LNCaP clone FGC (cell line): ENCODE data around the gene VIPR1.
A peak's percentile ranks its signal among the peaks of the same experiment; 100 is the strongest.

Experiments used
- DNase-seq: peaks from one replicate; pipeline ENCODE4 v3.0.0-alpha.2; 2011; ENCODE audit warnings: low read depth
- H3K4me3 ChIP-seq: 2 replicates; pipeline ENCODE4 v1.5.1; 2011; ENCODE audit warnings: mild to moderate bottlenecking, low read depth, low read length, control low read depth
- CTCF ChIP-seq: IDR thresholded peaks from 2 replicates; pipeline ENCODE4 v1.5.1; 2012; ENCODE audit warnings: mild to moderate bottlenecking; ENCODE audit not compliant: control insufficient read depth, insufficient read depth; ENCODE audit errors: extremely low read depth

The VIPR1 gene

GRCh38 chr3:42488687-42489086 is 13.8 kb upstream of the VIPR1 start:
- no peak for TF ChIP-seq CTCF
- no peak overlapping the region for H3K4me3 ChIP-seq
- DNase-seq: no peak

GRCh38 chr3:42489116-42489936 is 13.1 kb upstream of the VIPR1 start:
- H3K4me3 ChIP-seq: no peak overlapping the region
- peak; percentile 71 for DNase-seq
- TF ChIP-seq CTCF: no peak

- DNase-seq: no peak
- no peak for TF ChIP-seq CTCF
- peak overlapping the region; percentile 17; the same call in 1 of the 2 replicates for H3K4me3 ChIP-seq
Measured at GRCh38 chr3:42489937-42490227, 12.6 kb upstream of the VIPR1 start.

GRCh38 chr3:42490243-42490642 is 12.2 kb upstream of the VIPR1 start:
- H3K4me3 ChIP-seq: peak overlapping the region; percentile 21
- DNase-seq: peak; percentile 96
- TF ChIP-seq CTCF: no peak

- no peak for DNase-seq
- TF ChIP-seq CTCF: no peak
- H3K4me3 ChIP-seq: no peak overlapping the region
Measured at GRCh38 chr3:42491881-42492507, 10.4 kb upstream of the VIPR1 start.

GRCh38 chr3:42492508-42493080 is 9.8 kb upstream of the VIPR1 start:
- no peak overlapping the region for H3K4me3 ChIP-seq
- DNase-seq: no peak
- no peak for TF ChIP-seq CTCF
